ENCODE results near the gene MYO1G. TPM values are rescaled to one million over a fixed set of nuclear protein-coding genes. Genes with fewer than 3 reads are reported as not detected.

MYO1G gene
- total and polyA plus RNA-seq, 9 of the 15 experiments (the other 6 are each of a cell fraction or from before 2014, with no cell fraction given): 0.03 to 0.62 (median 0.13) TPM; not detected in 1

- FAIRE-seq (peak; percentile 19), ATAC-seq (no peak), DNase-seq (ENCODE audit: extremely low read depth in 1 of 4, low spot score in 3 of 4) (no peak)
- no peaks in the 10 kb centered on the region for H4K20me1 ChIP-seq (replicated peaks; ENCODE audit: control insufficient read depth, insufficient read depth, low read length)
- H3K4me1 ChIP-seq (replicated peaks in 1 of 2; ENCODE audit: control insufficient read depth in 2 of 2, insufficient read depth in 2 of 2, low read length in 2 of 2): peaks cover 0 to 5% of the 10 kb centered on the region in 2 experiments; a peak in 1 of 5 replicates
- no peaks in the 10 kb centered on the region for H3K36me3 ChIP-seq (ENCODE audit: control insufficient read depth, insufficient read depth, low read length)
- no peaks in the 10 kb centered on the region for H3K9me3 ChIP-seq (replicated peaks; ENCODE audit: control insufficient read depth, insufficient read depth, low read depth, low read length)
- no peak overlapping the region for H2AFZ ChIP-seq (ENCODE audit: low read depth, low read length)
- H3K4me3 ChIP-seq: no peak overlapping the region
- H3K9ac ChIP-seq (ENCODE audit: insufficient read depth in 1 of 2, low read depth in 2 of 2, low read length in 2 of 2): no peak overlapping the region
- intact Hi-C loops (cut with micrococcal nuclease) (no loop called here), in situ Hi-C loops (cut with MboI) (no loop called here)
- CTCF ChIA-PET (ENCODE audit: low intra/inter-chr PET ratio): no interaction called here
- 78% methylated on average over 10 of the region's 10 CpGs for WGBS (ENCODE audit: insufficient coverage, low coverage, missing lambda C conversion rate)
- no peak overlapping the region for H3K4me2 ChIP-seq (ENCODE audit: insufficient read depth, low read length)
- no peaks in the 10 kb centered on the region for H3K9me1 ChIP-seq (ENCODE audit: control insufficient read depth, insufficient read depth, low read length)
- no peaks in the 10 kb centered on the region for H3K79me2 ChIP-seq (ENCODE audit: control insufficient read depth, insufficient read depth, low read length)
- TF ChIP-seq KLF10 (CRISPR knock-in tag; IDR thresholded peaks at IDR 0.05) (no peak), ZBTB33 (CRISPR knock-in tag; IDR thresholded peaks at IDR 0.05) (peak; percentile 26; the same call in 1 of the 2 replicates), RFX1 (IDR thresholded peaks at IDR 0.05) (peak; percentile 61), GATAD2B (IDR thresholded peaks at IDR 0.05; ENCODE audit: borderline replicate concordance) (no peak), ZNF217 (CRISPR knock-in tag; IDR thresholded peaks at IDR 0.05) (no peak)
- no peak overlapping the region for H3K27ac ChIP-seq (ENCODE audit: extremely low read depth, low read depth, low read length)
- BruUV-seq (replicated peaks): no TSS peak
- no peaks in the 10 kb centered on the region for H3K27me3 ChIP-seq (ENCODE audit: control insufficient read depth in 2 of 2, insufficient read depth in 2 of 2, low read length in 2 of 2)
- POLR2A ChIA-PET: interaction anchor here (0.5 kb wide), 1 partner anchor 10 kb away, joined by 3 read pairs; no protein-coding TSS in a partner anchor
These were observed 63.7 kb downstream of the MYO1G start for GRCh38 chr7:44914992-44915607.
